Kidney epithelial cell (primary cell): ENCODE data around the gene RASIP1. TPM values are rescaled to one million over a fixed set of nuclear protein-coding genes. Genes with fewer than 3 reads are reported as not detected.

Experiments used
- DNase-seq: peaks from one replicate; pipeline ENCODE4 v3.0.0-alpha.2; 2010; ENCODE audit warnings: low read depth
- H3K27me3 ChIP-seq: 2 replicates; pipeline ENCODE4 v1.6.0; 2011; ENCODE audit warnings: low read length; ENCODE audit not compliant: control insufficient read depth, insufficient read depth
- H3K36me3 ChIP-seq: 2 replicates; pipeline ENCODE4 v1.5.1; 2011; ENCODE audit warnings: low read length; ENCODE audit not compliant: control insufficient read depth, insufficient read depth
- H3K4me3 ChIP-seq: 2 replicates; pipeline ENCODE4 v1.5.1; 2011; ENCODE audit warnings: low read depth, mild to moderate bottlenecking, control low read depth, low read length
- total RNA-seq: library from RNA; depleted of rRNA; stranded (reverse); fragments of >200 nt; gene quantifications from 2 replicates; pipeline ENCODE4 v1.2.3, GENCODE V29; 2015
- TF ChIP-seq, protein P1 (sequence below): IDR thresholded peaks from 2 replicates; pipeline ENCODE4 v1.5.1; 2011; ENCODE audit warnings: mild to moderate bottlenecking, moderate library complexity, low read length, control low read depth, inconsistent platforms; ENCODE audit not compliant: insufficient read depth, poor library complexity, severe bottlenecking

RASIP1 gene
- total RNA-seq, 1 donor from 2014 or later, result 3.8 TPM

DNA sequence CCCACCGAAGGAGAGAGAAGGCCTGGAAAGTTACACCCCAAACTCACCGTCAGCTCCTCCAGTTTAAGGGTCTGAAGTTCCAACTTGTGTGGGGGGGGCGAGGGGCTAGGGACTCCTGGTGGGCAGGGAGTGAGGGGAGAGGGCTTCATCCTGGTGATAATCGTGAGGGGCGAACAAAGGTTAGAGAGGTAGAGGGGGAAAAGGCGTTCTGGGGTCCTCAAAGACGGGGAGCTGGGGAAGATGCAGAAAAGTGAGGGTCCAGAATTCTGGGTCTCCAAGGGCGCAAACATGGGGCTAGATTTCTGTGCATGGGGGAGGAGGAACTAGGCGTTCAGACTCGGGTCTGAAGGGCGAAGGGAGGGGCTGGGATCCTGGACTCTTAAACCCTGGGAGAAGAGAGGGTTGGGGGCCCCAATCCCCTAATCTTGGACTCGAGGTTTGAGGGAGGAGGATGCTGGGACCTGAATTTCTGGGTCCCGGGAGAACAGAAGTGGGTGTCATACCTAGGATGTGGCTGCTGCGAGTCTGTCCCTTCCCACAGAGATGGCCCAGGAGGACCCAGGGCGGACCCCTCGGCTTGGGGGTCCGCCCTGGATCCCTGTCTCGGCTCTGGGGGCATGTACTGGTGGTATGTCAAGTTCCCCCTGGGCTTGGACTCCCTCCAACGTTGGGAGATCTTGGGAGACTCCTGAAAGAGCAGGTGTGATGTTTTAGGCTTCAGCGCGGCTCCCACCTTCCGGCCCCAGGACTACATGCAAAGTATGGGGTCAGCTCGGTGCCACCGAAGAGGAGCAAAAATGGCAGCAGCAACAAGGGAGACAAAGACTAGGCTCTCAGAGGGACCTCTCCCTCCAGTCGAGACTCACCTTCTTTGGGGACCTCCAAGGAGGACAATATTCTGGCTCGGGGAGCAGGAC is 25.4 kb downstream of the RASIP1 start:
- Histone ChIP-seq H3K4me3 (peak overlapping the region; percentile 46), H3K27me3 (no peaks in the 10 kb centered on the region), H3K36me3 (no peaks in the 10 kb centered on the region)
- TF ChIP-seq, protein P1, sequence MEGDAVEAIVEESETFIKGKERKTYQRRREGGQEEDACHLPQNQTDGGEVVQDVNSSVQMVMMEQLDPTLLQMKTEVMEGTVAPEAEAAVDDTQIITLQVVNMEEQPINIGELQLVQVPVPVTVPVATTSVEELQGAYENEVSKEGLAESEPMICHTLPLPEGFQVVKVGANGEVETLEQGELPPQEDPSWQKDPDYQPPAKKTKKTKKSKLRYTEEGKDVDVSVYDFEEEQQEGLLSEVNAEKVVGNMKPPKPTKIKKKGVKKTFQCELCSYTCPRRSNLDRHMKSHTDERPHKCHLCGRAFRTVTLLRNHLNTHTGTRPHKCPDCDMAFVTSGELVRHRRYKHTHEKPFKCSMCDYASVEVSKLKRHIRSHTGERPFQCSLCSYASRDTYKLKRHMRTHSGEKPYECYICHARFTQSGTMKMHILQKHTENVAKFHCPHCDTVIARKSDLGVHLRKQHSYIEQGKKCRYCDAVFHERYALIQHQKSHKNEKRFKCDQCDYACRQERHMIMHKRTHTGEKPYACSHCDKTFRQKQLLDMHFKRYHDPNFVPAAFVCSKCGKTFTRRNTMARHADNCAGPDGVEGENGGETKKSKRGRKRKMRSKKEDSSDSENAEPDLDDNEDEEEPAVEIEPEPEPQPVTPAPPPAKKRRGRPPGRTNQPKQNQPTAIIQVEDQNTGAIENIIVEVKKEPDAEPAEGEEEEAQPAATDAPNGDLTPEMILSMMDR, result no peak
- DNase-seq, result no peak

DNA sequence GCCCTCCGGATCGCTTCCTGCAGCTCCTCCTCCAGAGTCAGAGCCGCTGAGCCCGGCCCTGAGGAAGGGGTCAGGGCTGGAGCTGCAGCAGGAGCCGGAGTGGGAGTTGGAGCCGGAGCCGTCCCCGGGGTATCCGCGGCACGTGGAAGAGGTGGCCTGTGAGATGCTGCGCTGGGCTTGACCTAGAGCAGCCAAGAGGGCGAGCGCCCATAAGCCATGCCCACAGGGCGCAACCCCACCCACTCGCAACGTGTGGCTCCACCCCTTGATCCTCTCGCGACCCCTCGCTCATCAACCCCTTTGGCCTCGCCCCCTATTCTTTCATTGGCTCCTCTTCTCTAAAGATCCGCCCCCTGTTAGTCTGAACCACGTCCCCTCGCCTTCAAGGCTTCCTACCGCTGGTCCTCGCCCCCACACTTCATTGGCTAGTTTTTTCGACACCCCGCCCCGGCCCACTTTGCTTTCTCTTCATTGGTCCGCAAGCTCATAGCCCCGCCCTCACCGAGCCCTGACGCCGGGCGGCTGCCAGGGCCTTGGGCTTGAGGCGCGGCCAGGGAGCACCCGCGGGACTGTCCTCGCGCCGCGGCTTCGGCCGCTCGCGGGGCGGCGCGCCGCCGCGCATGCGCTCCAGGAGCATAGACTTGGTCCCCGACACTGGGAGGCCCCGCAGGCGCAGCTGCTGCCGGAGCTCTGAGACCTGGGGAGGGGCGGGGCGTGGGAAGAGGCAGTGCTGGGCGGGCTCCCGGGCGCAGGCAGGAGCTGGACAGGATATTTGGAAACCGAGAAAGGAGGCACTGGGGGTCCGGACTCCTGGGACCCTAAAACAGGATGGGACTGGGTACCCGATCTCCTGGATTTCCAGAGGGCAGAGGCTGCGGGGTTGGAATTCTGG is 26.3 kb downstream of the RASIP1 start:
- DNase-seq, result peak; percentile 97
- TF ChIP-seq, protein P1, result no peak
- peak overlapping the region; percentile 83 for H3K4me3 ChIP-seq
- no peaks in the 10 kb centered on the region for H3K36me3 ChIP-seq
- H3K27me3 ChIP-seq, result no peaks in the 10 kb centered on the region

- Histone ChIP-seq H3K36me3 (no peaks in the 10 kb centered on the region), H3K27me3 (no peaks in the 10 kb centered on the region), H3K4me3 (peak overlapping the region; percentile 83)
- DNase-seq, result no peak
- TF ChIP-seq, protein P1, result peak; percentile 36
These were observed 27.2 kb downstream of the RASIP1 start for GRCh38 chr19:48713041-48713863.

GRCh38 chr19:48711106-48711662 is 29.2 kb downstream of the RASIP1 start:
- H3K36me3 ChIP-seq, result no peaks in the 10 kb centered on the region
- no peak for DNase-seq
- H3K27me3 ChIP-seq, result no peaks in the 10 kb centered on the region
- H3K4me3 ChIP-seq, result no peak overlapping the region
- TF ChIP-seq, protein P1, result no peak

DNA sequence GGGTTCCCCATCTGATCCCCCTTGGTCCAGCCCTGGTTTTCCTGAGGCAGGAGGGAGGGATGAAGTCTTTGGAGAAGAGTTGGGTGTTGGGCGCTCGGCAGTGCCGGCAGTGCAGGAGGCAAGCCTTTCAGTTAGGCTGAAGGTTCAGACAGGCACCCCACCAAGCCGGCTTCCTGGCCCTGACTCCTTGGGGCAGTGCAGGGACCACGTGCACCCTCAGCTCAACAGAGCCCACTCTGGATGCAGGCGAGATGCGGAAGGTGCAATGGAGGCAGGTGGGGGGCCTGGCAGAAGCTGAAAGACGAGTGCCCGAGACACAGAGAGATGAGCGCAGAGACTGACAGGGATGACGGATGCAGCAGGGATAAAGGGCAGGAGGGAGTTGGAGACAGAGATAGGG is 31.9 kb downstream of the RASIP1 start:
- no peak for DNase-seq
- no peaks in the 10 kb centered on the region for H3K36me3 ChIP-seq

More for the DNA sequence above, 31.9 kb downstream of the RASIP1 start:
- TF ChIP-seq, protein P1, result no peak
- no peaks in the 10 kb centered on the region for H3K27me3 ChIP-seq
- H3K4me3 ChIP-seq, result no peak overlapping the region
